ENCODE results near the gene COPS8. TPM values are rescaled to one million over a fixed set of nuclear protein-coding genes. Genes with fewer than 3 reads are reported as not detected.

The COPS8 gene
- total RNA-seq = 10 to 100 TPM; 29.0 to 55.3 (median 30.1) TPM

DNA sequence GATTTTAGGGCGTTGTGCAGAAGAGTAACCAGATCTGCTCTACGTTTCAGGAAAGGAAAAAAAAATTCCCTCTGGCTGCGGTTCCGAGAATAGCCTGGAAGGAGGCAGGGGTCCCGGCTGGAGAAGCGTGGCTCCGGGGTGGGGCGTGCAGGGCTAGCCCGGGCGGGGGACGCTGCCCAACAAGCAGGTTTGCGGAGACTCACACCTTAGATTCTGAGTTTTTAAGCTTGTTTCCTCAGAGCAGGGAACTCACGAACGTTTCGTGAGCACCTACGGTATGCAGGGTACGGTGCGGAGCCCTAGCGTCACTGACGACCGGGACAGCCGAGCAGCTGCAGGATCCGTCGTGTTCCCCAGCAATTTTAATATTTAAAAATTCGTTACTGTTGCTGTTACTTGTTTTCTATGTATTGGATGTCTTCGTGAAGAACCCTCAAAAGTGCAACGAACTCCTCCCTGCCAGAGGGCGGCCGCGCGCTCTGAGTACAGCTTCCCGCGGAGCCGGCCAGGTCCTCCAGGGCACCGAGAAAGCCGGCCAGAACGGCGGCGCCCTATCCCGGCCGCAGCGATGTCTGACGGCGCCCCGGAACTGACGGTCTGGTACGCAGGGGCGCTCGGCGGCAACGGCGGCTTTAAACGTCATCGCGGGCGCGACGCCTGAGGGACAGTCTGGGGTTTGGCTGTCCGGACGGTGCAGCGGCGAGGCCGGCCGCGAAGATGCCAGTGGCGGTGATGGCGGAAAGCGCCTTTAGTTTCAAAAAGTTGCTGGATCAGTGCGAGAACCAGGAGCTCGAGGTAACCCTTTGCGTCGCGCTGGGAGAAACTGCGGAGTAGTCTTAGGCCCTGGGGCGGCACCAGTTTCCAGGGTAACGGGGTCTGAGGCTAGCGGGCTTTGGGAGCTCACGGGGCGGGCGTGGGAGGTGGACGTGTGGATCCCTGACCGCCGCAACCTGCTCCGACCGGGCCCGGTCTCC lies at the start of gene COPS8:
TSS of gene COPS8 (plus strand) at position 642 of the 974 bp plus-strand sequence. CDS start at position 718, 76 bp downstream.
- Histone ChIP-seq H3K27ac (peak within 1 kb of the TSS; percentile 71 to 90 (median 77)), H3K4me3 (peak within 1 kb of the TSS; percentile 64 to 92 (median 71)), H3K9me3 (no peaks in the 10 kb centered on the region), H3K27me3 (no peaks in the 10 kb centered on the region), H3K36me3 (no peaks in the 10 kb centered on the region), H3K4me1 (peaks cover 0 to 12% (median 0%) of the 10 kb centered on the region in 4 donors)
- peak; percentile 86 to 90 for TF ChIP-seq POLR2A (IDR thresholded peaks at IDR 0.05)
- TF ChIP-seq, protein P1, sequence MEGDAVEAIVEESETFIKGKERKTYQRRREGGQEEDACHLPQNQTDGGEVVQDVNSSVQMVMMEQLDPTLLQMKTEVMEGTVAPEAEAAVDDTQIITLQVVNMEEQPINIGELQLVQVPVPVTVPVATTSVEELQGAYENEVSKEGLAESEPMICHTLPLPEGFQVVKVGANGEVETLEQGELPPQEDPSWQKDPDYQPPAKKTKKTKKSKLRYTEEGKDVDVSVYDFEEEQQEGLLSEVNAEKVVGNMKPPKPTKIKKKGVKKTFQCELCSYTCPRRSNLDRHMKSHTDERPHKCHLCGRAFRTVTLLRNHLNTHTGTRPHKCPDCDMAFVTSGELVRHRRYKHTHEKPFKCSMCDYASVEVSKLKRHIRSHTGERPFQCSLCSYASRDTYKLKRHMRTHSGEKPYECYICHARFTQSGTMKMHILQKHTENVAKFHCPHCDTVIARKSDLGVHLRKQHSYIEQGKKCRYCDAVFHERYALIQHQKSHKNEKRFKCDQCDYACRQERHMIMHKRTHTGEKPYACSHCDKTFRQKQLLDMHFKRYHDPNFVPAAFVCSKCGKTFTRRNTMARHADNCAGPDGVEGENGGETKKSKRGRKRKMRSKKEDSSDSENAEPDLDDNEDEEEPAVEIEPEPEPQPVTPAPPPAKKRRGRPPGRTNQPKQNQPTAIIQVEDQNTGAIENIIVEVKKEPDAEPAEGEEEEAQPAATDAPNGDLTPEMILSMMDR (IDR thresholded peaks at IDR 0.05) = peak in 3 of 6 experiments; percentile 12 to 36 (median 30)
- DNase-seq = peak; percentile 90 to 97 (median 97)

DNA sequence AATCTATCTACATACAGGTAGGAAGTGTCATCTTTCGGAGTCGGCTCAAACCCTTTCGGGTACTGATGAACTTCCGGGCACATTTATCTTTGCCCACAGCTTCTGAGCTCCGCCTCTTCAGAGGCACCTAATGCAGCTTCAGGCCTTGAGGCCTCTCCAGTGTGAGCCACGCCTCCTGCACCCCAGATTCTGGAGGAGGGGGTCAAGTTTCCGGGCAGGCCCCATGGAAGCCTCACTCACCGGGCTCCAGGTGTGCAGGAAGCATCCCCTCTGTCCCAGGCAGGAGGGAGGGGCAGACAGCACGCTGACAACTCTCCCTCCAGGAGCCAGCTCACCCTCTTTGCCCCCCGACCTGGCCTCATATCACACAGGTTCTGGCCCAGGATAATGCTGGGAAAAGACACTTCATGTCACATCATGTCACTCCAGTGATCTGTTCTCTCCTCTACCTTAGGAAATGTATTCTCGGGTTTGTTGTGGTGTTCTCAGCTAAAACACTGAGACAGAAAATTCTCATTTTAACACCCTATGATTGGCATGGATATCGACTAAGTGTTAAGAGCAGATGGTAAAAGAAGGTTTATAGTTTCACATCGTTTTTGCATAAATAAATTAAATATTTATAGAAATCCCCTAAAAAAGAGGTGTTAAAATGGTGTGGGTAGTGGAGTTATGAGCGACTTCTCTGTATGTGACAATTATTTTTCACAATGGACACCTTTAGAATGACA lies 46.2 kb upstream of the COPS8 start:
- Histone ChIP-seq H3K4me1 (no peaks in the 10 kb centered on the region), H3K27ac (no peak overlapping the region), H3K27me3 (no peaks in the 10 kb centered on the region), H3K4me3 (no peak overlapping the region), H3K36me3 (no peaks in the 10 kb centered on the region), H3K9me3 (no peaks in the 10 kb centered on the region)
- TF ChIP-seq, protein P1 (IDR thresholded peaks at IDR 0.05) = no peak
- no peak for TF ChIP-seq POLR2A (IDR thresholded peaks at IDR 0.05)
- no peak for DNase-seq

DNA sequence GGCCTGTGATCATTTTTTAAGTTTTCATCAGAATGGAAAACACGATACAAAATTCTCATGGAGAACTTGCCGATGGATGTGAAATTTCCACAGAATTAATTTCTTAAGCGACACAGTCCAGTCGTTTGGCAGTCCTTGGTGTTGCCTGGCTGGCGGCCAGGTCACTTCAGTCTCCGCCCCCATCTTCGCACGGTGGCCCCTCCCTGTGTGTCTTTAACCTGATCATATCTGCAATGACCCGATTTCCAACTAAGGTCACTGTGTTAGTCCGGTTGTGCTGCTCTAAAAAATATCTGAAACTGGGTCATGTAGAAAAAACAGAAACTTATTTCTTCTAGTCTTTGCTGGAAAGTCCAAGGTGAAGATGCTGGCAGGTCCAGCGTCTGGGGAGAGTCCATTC lies 44.5 kb upstream of the COPS8 start:
- TF ChIP-seq, protein P1 (IDR thresholded peaks at IDR 0.05) = no peak
- TF ChIP-seq POLR2A (IDR thresholded peaks at IDR 0.05) = no peak
- H3K27me3 ChIP-seq = no peaks in the 10 kb centered on the region
- no peaks in the 10 kb centered on the region for H3K9me3 ChIP-seq
- H3K4me3 ChIP-seq = no peak overlapping the region
- no peaks in the 10 kb centered on the region for H3K4me1 ChIP-seq
- DNase-seq = no peak
- no peak overlapping the region for H3K27ac ChIP-seq
- no peaks in the 10 kb centered on the region for H3K36me3 ChIP-seq

DNA sequence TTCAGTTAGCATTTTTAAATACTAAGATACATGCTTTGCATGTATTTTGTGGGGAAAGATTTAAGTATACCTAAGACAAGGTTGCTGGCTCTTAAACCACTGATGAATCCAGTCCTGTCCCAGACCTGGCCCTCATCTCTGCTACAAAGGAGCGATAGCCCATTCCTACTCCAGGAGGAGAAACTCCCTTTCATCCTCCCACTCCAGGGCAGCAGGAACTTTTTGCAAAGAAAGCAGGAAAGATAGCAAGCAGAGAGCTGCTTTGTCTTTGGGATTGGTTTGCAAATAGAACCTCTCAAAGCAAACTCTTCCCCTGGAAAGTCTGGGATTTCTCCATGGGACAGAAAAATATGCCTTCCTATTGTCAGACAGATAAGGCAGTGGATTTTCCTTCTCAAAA lies 43.6 kb upstream of the COPS8 start:
- TF ChIP-seq, protein P1 (IDR thresholded peaks at IDR 0.05) = no peak
- Histone ChIP-seq H3K9me3 (no peaks in the 10 kb centered on the region), H3K36me3 (no peaks in the 10 kb centered on the region), H3K27me3 (no peaks in the 10 kb centered on the region), H3K4me3 (no peak overlapping the region), H3K27ac (no peak overlapping the region), H3K4me1 (no peaks in the 10 kb centered on the region)
- DNase-seq = no peak

DNA sequence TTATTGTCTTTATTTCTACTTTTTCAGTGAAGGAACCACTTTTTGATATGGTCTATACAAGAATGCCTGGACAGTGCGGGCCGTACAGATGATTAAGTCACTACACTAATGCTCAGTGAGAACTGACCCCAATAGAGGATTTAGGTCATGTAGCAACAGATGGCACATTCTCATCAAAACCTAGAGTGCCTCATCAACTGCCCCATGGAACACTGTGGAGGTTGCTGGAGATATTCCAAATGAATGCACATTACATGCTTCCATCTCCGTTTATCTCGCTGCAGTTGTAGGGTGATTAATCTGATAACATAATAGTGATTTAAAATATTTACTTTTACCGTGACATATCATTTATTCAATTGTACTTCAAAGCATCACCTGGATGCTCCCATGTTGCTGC lies 41.8 kb upstream of the COPS8 start:
- Histone ChIP-seq H3K27ac (no peak overlapping the region), H3K27me3 (no peaks in the 10 kb centered on the region), H3K36me3 (no peaks in the 10 kb centered on the region), H3K4me1 (no peaks in the 10 kb centered on the region), H3K4me3 (no peak overlapping the region), H3K9me3 (no peaks in the 10 kb centered on the region)
- TF ChIP-seq, protein P1 (IDR thresholded peaks at IDR 0.05) = no peak
- no peak for TF ChIP-seq POLR2A (IDR thresholded peaks at IDR 0.05)
- no peak for DNase-seq

Data from Peyer's patch (tissue), 4 donors.